Upper lobe of left lung (tissue), 4 donors: ENCODE measurements around the gene ARFGAP1.

Source experiments
- CTCF ChIP-seq, 6 experiments: fragments of 450-650 bp in 4 of 6; fragments of 200-600 bp in 2 of 6; sonication (generic) in 2 of 6; IDR thresholded peaks; one replicate each; pipeline ENCODE4 v1.5.1; 2016 to 2019; ENCODE audit warnings: antibody characterized with exemption in 6 of 6
- EP300 ChIP-seq, 4 donors: sonication (generic); formaldehyde crosslinking; IDR thresholded peaks; one replicate each; pipeline ENCODE4 v1.5.1; 2017; ENCODE audit warnings: antibody characterized with exemption in 4 of 4, control low read depth in 2 of 4
- POLR2A ChIP-seq, 4 donors: fragments of 450-650 bp; IDR thresholded peaks; one replicate each; pipeline ENCODE4 v1.5.1; 2016 to 2017; ENCODE audit warnings: antibody characterized with exemption in 4 of 4, mild to moderate bottlenecking in 2 of 4

- TF ChIP-seq CTCF (IDR thresholded peaks at IDR 0.05) (no peak), POLR2A (IDR thresholded peaks at IDR 0.05) (no peak), EP300 (IDR thresholded peaks at IDR 0.05) (no peak)
Measured at GRCh38 chr20:63226042-63226943, 46.3 kb upstream of the ARFGAP1 start.
